NCI-H146 treated with DMSO at 0.1 percent for 48 hours (cell line): Measurements from ENCODE around the gene FBXL20.

Experiments used
- DNase-seq: peaks from one replicate; lab custom pipeline; 2025; ENCODE audit not compliant: unreplicated experiment; lab: John Stamatoyannopoulos, UW

FBXL20 gene

DNA sequence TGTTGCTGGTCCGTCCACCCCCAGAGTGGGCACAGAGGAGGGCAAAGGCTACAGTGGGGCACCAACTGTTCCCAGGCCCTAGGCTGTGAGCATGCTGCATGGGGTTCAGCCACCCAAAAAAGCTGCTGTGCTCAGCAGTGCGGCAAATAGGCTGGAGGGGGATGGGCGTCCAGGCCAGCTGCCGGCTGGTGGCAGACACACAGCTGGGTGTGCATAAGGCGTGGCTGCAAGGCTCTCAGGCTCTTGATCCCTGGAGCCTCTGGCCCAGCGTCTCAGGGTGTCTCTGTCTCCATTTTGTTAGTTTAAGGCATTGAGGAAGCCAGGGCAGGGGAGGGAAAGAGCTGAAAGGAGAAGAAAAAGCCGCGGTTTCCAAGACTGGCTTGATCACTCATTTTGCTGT is 192.5 kb downstream of the FBXL20 start:
- no peak for DNase-seq

DNA sequence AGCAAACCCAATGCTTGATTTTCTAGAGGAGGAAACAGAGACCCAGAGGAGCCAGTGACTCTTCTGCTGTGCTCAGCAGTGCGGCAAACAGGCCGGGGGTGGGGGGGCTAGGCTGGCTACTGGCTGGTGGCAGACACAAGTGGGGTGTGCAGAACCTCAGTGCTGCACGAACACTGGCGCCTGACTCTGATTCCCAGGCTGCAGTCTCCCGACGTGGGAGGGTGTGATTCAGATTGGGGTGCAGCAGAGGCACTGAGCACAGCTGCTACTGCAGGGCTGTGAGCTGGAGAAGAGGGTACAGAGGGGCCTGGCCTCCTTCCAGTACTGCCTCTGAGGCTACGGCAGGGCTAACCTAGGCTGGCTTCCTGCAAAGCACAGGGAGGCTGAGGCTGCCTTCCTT is 193.3 kb downstream of the FBXL20 start:
- no peak for DNase-seq

DNA sequence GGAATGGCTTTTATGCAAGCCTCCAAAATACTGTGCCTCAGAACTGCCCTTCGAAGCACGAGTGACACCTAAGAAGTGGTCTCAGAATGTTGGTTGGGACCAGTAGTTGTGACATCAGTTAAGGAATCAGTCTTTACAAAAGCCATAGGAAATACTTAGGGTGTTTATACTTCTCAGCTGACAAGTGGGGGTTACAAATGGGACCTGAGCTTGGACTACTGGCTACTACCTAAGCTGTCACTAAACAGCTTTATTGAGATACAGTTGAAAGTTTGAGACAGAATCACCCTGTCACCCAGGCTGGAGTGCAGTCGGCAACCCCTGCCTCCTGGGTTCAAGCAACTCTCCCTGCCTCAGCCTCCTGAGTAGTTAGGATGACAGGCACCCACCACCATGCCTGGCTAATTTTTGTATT is 196.3 kb downstream of the FBXL20 start:
- no peak for DNase-seq

DNA sequence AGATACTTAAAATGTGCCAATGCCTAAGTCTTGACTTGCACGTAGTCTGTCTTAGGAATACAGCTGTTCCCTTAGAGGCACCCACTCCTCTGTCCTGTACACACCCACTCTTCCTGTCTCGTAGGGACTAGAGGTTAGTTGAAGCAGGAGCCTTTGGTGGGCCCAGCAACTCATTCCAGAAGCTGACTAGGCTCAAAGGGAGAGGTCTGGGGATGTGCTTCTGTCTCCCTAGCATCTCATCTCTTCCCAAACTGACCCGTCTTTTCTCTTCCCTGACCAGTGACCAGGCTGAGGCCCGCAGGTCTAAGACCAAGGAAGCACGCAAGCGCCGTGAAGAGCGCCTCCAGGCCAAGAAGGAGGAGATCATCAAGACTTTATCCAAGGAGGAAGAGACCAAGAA is 197.2 kb downstream of the FBXL20 start:
- DNase-seq, result no peak
